Prostate gland (tissue), 2 donors: ENCODE measurements around the gene SLC39A13. TPM values are rescaled to one million over a fixed set of nuclear protein-coding genes. Genes with fewer than 3 reads are reported as not detected.

Experiments
- microRNA-seq: library from miRNA; unstranded; fragments of <30 nt; microRNA quantifications from one replicate; pipeline ENCODE4, GENCODE V29; 2016
- small RNA-seq, 2 donors: library from RNA; depleted of rRNA; stranded (forward); fragments of <200 nt; gene quantifications; one replicate each; pipeline ENCODE3, GENCODE V24; 2016
- total RNA-seq, 2 donors: library from RNA; depleted of rRNA; stranded (reverse); fragments of >200 nt; gene quantifications; one replicate each; pipeline ENCODE4 v1.1.0, GENCODE V29; 2016

Gene SLC39A13
- total RNA-seq, 2 donors from 2014 or later = 53.1 to 93.7 TPM

Small RNA genes lying within 50 kb of the gene (microRNA-seq; reads per million reads assigned to microRNA genes)
- not detected for gene MIR4487

Small RNA genes lying within 50 kb of the gene (small RNA-seq; reads per million reads assigned to genes)
- gene MIR4487 = 0 reads per million in 2 donors

Other genes with a start within 250 kb of the SLC39A13 start
- gene ARFGAP2, start 231.7 kb upstream of the SLC39A13 start, total RNA-seq = 100 to 1,000 TPM; 111 to 146 TPM
- gene PACSIN3, start 222.2 kb upstream of the SLC39A13 start, total RNA-seq = 10 to 100 TPM; 38.3 to 92.3 TPM
- gene DDB2, start 193.6 kb upstream of the SLC39A13 start, total RNA-seq = 10 to 100 TPM; 27.4 to 41.3 TPM
- 100 to 1,000 TPM in 1 of 2 donors, 10 to 100 TPM in 1; 94.6 to 104 TPM for gene ACP2, start 159.8 kb upstream of the SLC39A13 start, total RNA-seq
- gene NR1H3, start 150.6 kb upstream of the SLC39A13 start, total RNA-seq = 10 to 100 TPM; 31.8 to 34.2 TPM
- 10 to 100 TPM; 53.6 to 87.3 TPM for gene MADD, start 138.5 kb upstream of the SLC39A13 start, total RNA-seq
- under 1 TPM in 1 of 2 donors, not detected in 1; 0.91 TPM for gene MYBPC3, start 55.9 kb upstream of the SLC39A13 start, total RNA-seq
- gene SPI1, start 30.0 kb upstream of the SLC39A13 start, total RNA-seq = 10 to 100 TPM in 1 of 2 donors, 1 to 10 TPM in 1; 6.8 to 13.4 TPM
- 100 to 1,000 TPM in 1 of 2 donors, 10 to 100 TPM in 1; 99.2 to 133 TPM for gene PSMC3, start 17.8 kb downstream of the SLC39A13 start, total RNA-seq
- 1 to 10 TPM in 1 of 2 donors, not detected in 1; 1.3 TPM for gene RAPSN, start 40.5 kb downstream of the SLC39A13 start, total RNA-seq
- 100 to 1,000 TPM in 1 of 2 donors, 10 to 100 TPM in 1; 68.9 to 134 TPM for gene CELF1, start 144.5 kb downstream of the SLC39A13 start, total RNA-seq
- 100 to 1,000 TPM; 153 to 184 TPM for gene PTPMT1, start 157.0 kb downstream of the SLC39A13 start, total RNA-seq
- 10 to 100 TPM; 26.8 to 30.6 TPM for gene KBTBD4, start 170.4 kb downstream of the SLC39A13 start, total RNA-seq
- 10 to 100 TPM; 69.6 to 77.7 TPM for gene NDUFS3, start 170.5 kb downstream of the SLC39A13 start, total RNA-seq
- gene FAM180B, start 178.1 kb downstream of the SLC39A13 start, total RNA-seq = not detected
- 10 to 100 TPM in 1 of 2 donors, 1 to 10 TPM in 1; 2.1 to 13.0 TPM for gene C1QTNF4, start 185.8 kb downstream of the SLC39A13 start, total RNA-seq
- 10 to 100 TPM; 48.4 to 56.8 TPM for gene MTCH2, start 234.0 kb downstream of the SLC39A13 start, total RNA-seq